GM21825 (cell line): ENCODE results near the gene EHMT1.
"Not testable (repeated sequence)": the region's sequence is repeated elsewhere in the genome, so short reads cannot be mapped to it uniquely, and the experiment has no call there.

Source experiments
- ATAC-seq: cut with Tn5 transposase; IDR thresholded peaks from one replicate; pipeline ENCODE4 v1.9.1; 2021; ENCODE audit warnings: mild to moderate bottlenecking, moderate library complexity; ENCODE audit not compliant: unreplicated experiment

EHMT1 gene

DNA sequence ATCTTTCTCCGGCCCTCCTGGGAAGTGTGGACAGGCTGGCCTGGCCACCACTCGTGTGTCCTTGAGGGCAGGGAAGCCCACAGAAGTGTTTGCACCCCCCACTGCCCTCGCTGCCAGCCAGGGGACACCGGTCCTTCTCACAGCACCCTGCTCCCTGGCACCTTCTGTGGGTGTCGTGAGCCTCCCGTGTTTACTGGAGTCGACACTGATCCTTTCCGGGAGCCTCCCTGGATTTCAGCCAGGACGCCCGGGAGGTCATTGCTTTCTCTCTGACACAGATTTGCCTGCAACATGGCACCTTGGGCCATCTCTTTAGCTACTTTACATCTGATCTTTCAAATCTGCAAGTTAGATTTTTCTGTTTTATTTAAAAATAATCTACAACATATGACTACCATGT lies 138.3 kb downstream of the EHMT1 start:
- ATAC-seq, result no peak

DNA sequence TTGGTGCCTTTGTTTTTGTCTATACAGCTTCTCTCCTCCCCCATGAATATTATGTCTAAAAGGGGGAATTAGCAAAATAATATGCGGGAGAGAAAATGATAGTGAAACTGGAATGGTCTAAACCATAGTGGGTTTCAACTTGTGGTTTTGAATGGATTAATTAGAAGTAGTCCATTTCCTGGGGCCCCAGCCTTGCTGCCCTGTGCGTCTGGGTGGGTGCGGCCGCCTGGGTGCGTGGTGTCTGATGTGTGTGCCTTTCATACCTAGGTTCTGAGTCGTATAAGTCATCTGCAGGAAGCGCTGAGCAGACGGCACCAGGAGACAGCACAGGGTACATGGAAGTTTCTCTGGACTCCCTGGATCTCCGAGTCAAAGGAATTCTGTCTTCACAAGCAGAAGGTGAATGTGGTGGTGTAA lies 138.8 kb downstream of the EHMT1 start:
- no peak for ATAC-seq

DNA sequence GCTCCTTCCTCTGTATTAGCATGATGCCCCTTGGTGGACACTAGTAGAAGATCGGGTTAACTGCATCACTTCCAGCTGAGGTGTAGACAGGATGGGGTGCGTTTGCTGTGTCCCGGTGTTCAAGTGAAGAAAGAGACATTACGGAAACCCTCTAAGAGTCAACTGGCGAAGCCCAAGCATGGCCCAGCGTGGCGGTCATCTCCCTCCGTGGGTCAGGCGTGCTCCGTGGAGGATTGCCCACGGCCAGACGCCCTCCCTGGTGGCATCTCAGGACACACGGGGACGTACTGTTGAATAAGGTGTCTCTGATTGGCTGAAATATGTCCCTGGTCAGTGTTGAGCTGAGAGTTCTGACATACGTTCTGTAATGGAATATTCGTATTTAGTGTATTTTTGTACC lies 139.3 kb downstream of the EHMT1 start:
- no peak for ATAC-seq

DNA sequence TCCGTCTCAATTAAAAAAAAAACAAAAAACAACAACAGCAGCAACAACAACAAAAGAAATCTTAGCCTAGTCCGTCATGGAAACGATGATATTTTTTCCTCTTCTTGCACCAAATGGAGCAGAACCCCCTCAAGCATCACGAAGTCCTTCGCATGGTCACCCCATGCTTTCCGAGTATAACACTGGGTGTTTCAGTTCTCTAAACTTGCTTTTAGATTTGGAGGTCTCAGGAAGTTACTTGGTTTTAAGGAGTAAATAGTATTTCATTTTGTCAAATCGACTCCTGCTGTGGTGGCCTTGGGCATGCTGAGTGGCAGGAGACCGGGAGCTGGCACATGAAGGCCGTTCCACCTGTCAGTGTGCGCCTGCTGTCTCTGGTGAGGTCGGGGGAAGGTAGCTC lies 140.3 kb downstream of the EHMT1 start:
- ATAC-seq, result no peak

DNA sequence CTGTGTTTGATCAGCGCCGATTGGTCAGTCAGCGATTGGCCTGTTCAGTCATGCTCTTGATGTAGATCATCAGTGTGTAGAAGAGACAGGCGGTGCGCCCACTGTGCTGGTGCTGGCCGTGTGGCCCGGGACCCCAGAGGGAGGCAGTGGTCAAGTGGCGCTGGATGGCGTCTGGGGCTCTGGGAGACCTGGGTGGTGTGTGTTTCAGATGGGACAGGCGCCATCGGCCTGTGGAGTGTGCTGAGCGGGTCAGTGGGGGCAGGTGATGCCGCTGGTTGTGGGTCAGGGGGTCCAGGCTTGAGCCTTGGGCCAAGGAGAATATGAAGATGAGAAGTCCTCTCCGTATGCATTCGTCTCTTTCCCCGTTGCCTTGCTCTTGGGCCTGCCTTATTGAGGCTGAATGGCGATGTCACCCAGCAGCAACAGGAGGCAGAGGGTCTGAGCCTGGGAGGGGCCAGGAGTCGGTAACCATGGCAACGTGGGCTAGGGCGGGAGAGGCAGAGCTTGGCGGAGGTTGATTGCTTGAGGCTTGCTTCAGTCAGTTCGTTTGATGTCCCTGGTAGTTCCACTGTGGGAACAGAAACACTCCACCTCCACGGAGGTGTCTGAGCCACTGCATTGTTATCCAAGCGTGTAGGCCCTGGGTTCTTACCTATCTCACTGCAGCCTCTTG lies 141.0 kb downstream of the EHMT1 start:
- ATAC-seq, result no peak

DNA sequence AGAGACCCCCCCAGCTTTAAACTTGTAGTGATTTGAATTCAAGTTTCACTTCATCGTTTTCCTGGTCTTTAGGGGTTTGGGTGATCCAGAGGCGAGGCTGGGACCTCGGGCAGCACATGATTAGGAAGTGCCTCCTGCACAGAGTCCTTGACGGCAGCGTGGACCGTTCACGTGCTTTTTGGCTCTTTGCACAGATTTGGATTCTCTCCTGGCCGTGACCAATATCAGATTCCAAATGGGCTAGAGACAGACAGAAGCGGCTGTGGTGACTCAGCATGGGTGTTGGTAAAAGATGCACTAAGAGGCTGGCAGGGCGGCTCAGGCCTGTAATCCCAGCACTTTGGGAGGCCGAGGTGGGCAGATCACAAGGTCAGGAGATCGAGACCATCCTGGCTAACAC lies 141.6 kb downstream of the EHMT1 start:
- ATAC-seq, result no peak

DNA sequence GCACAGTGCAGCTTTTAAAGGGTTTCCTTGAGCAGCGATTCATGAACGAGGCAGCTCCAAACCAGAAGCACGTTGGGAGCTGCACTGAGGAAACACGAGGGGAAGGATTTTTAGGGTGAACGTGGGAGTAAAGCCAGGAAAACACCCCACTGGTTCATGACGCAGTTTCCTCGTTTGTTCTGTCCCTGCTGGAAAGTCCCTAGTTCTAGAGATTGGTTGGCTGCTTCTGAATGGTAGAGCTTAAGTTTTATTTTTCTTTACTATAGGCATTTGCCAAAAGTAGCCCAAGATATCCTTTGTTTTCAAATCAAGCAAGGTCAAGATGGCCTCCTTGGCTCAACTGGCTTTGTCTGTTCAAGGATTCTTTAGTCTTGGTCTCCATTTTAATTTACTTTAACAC lies 142.2 kb downstream of the EHMT1 start:
- ATAC-seq, result no peak

DNA sequence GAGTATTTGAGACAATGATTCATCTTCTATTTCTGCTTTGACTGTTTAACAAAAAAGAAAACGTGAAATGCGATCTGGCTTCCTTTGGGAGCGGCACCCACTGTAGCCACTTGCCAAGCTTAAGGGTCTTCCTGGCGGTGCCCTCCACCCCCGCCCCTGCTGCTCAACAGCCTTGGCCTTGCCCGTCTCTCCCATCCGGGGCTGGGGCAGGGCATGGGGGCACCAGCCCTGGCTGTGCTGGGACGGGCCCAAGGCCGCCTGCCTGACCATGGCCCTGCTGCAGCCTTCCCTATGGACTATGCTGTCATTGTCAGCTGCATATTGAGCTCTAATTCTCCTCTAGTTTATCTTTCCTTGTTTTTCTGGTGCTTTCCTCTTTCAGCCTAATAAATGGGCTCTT lies 143.0 kb downstream of the EHMT1 start:
- no peak for ATAC-seq

DNA sequence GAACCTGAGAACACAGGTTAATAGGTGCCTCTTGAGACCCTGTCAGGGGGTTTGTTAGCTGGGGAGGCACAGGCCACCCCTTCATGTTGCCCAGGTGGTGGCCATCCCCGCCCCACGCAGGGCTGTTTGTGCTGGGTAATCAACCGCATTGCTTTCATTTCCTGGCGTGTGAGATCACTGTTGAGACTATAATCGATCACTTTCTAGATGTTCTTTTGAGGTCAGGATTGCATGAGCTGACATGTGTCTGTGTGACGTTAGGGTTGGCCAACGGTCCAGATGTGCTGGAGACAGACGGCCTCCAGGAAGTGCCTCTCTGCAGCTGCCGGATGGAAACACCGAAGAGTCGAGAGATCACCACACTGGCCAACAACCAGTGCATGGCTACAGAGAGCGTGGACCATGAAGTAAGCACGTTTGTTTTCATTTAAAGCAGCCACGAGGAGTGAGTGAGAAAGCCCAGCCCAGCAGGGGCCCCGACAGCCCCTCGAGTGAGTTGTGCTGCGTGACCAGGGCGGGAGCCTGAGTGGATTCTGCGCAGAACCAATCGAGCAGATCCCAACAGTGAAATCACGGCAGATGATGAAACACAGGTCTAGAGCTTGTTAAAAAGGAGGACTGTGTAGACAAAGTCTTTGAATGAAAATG lies 143.7 kb downstream of the EHMT1 start:
- ATAC-seq, result peak; percentile 52

DNA sequence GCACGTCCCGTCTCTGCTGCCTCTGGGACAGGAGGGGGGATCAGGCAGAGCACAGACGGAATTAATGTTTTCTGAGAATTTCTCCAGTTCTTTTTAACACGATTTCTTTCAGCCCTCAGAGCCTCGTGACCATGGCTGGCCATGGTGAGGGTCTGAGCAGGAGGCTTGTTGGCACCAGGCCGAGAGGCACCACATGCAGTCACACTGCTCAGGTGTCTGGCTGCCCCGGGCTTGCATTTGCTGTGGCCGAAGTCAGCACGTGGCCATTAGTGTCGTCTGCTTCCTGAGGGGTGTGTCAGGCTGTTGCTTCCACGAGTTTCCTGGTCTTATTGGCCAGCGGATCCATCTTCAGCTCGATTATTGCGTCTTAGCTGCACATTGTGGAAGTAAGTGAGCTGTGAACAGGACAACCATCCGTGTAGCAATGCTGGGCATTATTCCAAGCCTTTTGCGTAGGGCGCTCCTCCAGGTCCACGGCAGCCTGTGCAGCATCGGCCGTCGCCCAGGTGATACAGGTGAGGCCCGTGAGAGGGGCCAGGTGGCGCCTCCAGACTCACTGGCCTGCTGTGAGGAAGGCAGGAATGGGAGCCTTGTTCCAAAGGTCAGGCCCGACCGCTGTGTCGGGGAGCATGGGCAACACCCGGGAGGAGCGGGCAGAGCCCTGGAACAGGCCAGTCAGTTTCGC lies 144.6 kb downstream of the EHMT1 start:
- no peak for ATAC-seq

DNA sequence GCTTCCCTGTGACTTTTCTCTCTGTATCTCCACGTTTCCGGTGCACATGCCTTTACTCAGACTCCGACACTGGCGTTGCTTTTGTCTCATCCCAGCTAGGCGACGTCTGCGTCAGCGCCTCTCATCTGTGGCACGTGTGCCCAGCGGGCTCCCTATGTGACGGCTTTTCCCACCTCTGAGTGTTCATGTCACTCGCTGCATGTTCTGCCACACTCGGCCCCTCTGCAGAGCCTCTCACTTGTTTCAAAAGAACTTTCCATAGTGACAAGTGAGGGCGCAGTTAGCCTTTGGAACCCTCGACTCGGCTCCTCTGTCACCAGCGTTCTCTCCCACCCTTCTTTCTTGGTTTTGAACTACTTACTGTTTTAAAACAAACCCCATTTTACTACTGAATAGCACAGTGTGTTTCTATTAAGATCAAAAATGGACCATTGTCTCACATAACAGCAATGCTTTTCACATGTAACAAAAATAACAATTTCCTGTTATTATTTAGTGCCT lies 145.4 kb downstream of the EHMT1 start:
- ATAC-seq, result no peak

DNA sequence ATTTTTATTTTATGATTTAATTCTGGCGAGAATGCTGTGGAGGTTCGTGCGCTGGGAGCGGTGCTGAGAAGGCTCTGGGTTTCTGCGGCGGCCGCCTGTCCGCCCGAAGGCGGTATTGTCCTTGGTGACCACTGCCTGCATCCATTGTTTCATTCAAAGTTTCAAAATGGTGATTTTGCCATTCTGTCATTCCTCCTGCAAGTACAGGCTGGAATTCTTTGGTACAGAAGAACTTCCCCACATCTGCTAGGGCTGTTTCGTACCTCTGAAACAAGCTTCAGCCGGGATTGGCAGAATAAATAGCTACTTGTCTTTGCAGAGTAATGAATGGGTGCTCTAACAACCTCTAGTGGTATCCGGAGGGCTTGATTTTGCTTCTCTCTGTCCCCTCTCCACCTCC lies 146.2 kb downstream of the EHMT1 start:
- no peak for ATAC-seq

DNA sequence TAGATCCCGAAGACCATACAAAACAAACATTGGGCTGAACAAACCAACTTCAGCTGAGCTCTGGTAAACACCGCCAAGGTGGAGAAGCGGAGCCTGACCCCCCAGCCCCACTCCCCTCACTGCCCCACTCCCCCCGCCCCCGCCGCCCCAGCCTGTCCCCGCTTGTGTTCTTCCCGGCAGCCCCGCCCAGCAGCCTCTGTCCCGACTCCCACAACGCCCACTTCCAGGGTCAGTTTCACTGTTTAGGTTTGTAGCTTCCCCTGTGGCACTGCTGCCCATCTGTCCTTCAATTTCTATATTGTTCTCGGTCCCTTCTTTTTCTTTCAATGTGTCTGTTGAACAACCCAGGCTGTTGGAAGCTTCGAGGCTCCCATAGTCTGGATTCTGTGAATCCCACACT lies 146.7 kb downstream of the EHMT1 start:
- no peak for ATAC-seq

DNA sequence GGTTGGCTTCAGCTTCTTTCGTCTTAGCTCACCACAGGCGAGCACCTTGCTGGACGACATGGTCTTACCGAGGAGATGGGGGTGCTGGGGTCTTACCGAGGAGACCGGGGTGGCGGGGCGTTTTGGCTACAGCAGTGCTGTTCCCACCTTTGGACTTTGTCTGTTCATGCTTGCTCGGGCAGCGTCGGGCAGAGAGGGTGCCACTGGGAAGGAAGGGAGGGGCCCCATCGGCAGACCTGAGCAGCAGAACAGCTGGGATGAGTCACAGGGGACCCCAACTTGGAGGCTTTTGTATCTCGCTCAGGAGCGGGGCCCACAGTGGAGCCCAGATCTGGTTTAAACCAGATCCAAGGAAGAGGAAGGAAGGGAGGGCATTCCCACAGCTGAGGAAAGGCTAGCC lies 152.8 kb downstream of the EHMT1 start:
- ATAC-seq, result no peak

DNA sequence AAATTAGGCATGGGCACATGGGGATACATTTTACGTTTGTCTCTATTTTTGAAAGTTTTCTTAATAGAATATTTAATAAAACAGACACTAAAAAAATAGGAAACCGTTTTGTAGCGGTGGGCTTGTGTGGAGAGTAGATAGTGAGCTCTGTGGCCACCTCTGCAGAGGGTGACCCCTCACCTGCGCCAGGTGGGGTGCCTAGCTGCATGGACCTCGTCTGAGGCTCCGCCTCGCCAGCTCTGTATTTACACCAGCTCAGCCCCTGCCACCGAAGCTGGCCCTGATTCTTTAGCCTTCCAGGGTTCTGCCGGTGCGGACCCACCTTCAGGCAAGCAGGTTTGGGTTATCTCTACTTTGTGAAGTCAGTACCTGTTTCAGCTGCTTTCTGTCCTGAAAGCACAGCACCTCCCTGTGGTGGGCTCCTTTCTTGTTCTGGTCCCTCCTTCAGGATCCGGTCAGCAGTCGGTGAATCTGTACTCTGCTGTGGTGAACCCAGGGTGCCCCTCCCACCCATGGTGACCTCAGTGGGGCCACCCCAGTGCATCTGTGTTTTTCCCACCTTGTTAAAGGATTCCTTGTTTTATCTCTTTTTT lies 153.6 kb downstream of the EHMT1 start:
- no peak for ATAC-seq

DNA sequence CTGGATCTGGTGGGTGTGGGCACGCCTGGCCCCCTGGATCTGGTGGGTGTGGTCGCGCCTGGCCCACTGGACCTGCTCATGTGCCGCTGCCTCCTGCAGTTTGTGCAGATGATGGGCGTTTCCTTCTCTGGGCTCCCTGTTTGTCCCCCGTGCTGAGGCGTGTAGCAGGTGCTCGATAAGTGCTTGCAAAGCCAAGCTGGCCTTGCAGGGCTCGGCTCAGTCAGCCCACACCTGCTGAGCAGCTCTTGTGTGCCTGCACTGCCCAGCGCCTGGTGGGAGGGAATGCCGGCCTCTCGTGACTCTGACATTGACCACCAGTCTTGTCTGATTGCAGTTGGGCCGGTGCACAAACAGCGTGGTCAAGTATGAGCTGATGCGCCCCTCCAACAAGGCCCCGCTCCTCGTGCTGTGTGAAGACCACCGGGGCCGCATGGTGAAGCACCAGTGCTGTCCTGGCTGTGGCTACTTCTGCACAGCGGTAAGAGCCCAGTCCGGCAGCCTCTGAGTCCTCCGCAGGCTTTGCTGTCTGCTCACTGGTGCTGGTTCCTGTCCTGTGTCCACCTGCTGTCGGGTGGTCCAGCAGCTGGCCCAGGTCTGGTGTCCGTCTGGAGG lies 156.1 kb downstream of the EHMT1 start:
- no peak for ATAC-seq

DNA sequence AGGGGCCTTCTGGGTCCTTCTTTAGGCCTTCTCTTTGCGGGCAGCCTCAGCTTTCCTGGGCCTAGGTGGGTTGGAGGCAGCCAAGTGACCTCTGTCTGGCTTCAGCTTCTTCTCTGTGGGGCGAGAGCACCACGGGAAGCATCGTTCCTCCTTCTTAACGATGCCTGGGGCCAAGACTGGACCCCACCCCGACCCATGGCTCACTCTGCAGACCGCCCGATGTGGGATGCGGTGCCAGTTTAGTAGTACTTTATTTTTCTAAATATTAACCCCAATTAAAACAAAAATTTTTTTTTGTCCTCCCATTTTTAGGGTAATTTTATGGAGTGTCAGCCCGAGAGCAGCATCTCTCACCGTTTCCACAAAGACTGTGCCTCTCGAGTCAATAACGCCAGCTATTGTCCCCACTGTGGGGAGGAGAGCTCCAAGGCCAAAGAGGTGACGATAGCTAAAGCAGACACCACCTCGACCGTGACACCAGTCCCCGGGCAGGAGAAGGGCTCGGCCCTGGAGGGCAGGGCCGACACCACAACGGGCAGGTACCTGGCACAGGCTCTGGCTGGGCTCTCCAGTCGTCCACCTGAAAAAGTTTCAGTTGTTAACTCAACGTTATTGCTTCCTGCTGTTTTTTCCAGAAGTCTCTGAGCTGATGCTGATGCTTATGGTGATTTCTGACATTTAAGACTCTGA lies 157.6 kb downstream of the EHMT1 start:
- ATAC-seq, result no peak

DNA sequence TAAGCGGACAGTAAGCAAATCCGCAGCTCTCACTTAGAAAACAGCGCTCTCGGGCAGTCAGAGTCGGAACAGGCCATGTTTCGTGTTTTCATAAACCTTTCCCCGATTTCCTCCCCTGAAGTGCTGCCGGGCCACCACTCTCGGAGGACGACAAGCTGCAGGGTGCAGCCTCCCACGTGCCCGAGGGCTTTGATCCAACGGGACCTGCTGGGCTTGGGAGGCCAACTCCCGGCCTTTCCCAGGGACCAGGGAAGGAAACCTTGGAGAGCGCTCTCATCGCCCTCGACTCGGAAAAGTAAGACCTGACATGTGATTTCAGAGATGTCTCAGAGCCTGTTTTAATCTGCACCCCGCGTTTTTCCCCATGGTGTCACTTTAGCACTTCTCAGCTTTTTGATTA lies 159.0 kb downstream of the EHMT1 start:
- no peak for ATAC-seq

DNA sequence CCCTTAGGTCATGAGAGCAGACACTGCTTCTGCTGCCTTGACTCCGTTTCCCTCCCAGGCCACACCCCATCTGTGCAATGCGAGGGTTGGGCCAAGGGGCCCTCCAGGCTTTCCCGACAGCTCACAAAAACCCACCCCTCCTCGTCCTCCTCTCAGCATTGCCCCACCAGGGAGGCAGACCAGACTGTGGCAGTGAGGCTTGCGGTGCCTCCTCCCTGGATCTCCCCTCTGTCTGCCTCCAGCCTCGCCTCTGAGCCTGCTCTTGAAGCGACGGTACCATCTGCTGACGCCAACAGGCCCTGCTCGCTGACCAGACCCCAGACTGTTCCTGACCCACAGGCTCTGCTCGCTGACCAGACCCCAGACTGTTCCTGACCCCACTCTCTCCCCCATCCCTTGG lies 159.5 kb downstream of the EHMT1 start:
- ATAC-seq, result no peak

DNA sequence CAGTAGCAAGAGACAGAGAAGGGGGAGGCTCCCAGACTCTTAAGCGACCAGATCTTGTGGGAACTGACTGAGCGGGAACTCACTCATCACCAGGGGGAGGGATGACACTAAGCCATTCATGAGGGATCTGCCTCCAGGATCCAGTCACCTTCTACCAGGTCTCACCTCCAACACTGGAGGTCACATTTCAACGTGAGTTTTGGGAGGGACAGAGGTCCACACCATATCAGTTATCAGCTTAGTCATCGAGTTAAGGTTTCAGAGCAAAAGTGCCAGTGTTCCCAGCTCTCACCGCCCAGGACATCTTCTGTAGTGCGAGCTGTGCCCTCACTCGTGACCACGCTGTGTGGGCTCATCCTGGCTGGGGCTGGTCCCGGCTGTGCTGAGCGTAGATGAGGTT lies 160.1 kb downstream of the EHMT1 start:
- no peak for ATAC-seq

DNA sequence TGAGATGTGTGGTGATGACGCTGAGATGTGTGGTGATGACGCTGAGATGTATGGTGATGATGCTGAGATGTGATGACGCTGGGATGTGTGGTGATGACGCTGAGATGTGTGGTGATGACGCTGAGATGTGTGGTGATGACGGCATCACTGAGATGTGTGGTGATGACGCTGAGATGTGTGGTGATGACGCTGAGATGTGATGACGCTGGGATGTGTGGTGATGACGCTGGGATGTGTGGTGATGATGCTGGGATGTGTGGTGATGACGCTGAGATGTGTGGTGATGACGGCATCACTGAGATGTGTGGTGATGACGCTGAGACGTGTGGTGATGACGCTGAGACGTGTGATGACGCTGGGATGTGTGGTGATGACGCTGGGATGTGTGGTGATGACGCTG lies 161.2 kb downstream of the EHMT1 start:
- not testable (repeated sequence) for ATAC-seq
